Uterus (tissue), 2 donors: ENCODE results near the gene ZNF493.

Experiments used
- POLR2A ChIP-seq, 2 donors: fragments of 450-650 bp; IDR thresholded peaks; one replicate each; pipeline ENCODE4 v1.6.1; 2016; ENCODE audit warnings: antibody characterized with exemption in 2 of 2, mild to moderate bottlenecking in 1 of 2, moderate library complexity in 1 of 2
- TF ChIP-seq, protein P1 (sequence below), 4 experiments: fragments of 200-600 bp in 2 of 4; fragments of 450-650 bp in 2 of 4; sonication (generic) in 2 of 4; IDR thresholded peaks; one replicate each; pipeline ENCODE4 v1.5.1; 2016 to 2019; ENCODE audit warnings: antibody characterized with exemption in 4 of 4, mild to moderate bottlenecking in 2 of 4, moderate library complexity in 1 of 4

DNA sequence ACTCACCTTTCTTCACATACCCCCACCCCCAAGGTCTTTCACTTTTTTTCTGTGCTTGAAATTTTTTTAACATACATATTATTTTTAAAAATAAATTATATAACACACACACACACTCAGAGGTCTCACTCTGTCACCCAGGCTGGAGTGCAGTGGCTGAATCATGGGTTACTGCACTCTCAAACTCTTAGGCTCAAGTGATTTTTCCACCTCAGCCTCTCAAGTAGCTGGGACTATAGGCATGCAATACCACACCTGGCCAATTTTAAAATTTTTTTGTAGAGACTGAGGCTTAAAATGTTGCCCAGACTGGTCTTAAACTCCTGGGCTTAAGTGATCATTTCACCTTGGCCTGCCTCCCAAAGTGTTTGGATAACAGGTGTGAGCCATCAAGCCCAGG is 75.6 kb downstream of the ZNF493 start:
- TF ChIP-seq, protein P1, sequence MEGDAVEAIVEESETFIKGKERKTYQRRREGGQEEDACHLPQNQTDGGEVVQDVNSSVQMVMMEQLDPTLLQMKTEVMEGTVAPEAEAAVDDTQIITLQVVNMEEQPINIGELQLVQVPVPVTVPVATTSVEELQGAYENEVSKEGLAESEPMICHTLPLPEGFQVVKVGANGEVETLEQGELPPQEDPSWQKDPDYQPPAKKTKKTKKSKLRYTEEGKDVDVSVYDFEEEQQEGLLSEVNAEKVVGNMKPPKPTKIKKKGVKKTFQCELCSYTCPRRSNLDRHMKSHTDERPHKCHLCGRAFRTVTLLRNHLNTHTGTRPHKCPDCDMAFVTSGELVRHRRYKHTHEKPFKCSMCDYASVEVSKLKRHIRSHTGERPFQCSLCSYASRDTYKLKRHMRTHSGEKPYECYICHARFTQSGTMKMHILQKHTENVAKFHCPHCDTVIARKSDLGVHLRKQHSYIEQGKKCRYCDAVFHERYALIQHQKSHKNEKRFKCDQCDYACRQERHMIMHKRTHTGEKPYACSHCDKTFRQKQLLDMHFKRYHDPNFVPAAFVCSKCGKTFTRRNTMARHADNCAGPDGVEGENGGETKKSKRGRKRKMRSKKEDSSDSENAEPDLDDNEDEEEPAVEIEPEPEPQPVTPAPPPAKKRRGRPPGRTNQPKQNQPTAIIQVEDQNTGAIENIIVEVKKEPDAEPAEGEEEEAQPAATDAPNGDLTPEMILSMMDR (IDR thresholded peaks at IDR 0.05) = no peak
- no peak for TF ChIP-seq POLR2A (IDR thresholded peaks at IDR 0.05)
